GM12872 (cell line): ENCODE results near the gene LIPA.

Source experiments
- TF ChIP-seq, protein P1 (sequence below): IDR thresholded peaks from 3 replicates; pipeline ENCODE4 v1.5.1; 2011; ENCODE audit warnings: low read depth, mild to moderate bottlenecking, low read length, moderate library complexity; ENCODE audit not compliant: insufficient read depth

The LIPA gene

DNA sequence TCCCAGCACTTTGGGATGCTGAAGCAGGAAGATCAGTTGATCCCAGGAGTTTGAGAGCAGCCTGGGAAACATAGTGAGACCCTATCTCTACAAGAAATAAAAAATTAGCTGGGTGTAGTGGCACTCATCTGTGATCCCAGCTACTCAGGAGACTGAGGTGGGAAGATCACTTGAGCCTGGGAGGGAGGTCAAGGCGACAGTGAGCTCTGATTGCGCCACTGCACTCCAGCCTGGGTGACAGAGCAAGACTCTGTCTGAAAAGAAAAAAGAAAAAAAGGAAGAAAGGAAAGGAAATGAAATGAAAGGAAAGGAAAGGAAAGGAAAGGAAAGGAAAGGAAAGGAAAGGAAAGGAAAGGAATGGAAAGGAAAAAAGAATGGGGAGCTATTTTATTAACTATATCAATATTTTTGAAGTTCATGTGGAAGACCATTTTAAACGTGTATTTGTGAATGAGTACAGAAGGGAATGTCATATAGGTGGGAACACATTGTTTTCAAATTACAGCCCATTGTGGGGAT lies 43.2 kb upstream of the LIPA start:
- TF ChIP-seq, protein P1, sequence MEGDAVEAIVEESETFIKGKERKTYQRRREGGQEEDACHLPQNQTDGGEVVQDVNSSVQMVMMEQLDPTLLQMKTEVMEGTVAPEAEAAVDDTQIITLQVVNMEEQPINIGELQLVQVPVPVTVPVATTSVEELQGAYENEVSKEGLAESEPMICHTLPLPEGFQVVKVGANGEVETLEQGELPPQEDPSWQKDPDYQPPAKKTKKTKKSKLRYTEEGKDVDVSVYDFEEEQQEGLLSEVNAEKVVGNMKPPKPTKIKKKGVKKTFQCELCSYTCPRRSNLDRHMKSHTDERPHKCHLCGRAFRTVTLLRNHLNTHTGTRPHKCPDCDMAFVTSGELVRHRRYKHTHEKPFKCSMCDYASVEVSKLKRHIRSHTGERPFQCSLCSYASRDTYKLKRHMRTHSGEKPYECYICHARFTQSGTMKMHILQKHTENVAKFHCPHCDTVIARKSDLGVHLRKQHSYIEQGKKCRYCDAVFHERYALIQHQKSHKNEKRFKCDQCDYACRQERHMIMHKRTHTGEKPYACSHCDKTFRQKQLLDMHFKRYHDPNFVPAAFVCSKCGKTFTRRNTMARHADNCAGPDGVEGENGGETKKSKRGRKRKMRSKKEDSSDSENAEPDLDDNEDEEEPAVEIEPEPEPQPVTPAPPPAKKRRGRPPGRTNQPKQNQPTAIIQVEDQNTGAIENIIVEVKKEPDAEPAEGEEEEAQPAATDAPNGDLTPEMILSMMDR = no peak

DNA sequence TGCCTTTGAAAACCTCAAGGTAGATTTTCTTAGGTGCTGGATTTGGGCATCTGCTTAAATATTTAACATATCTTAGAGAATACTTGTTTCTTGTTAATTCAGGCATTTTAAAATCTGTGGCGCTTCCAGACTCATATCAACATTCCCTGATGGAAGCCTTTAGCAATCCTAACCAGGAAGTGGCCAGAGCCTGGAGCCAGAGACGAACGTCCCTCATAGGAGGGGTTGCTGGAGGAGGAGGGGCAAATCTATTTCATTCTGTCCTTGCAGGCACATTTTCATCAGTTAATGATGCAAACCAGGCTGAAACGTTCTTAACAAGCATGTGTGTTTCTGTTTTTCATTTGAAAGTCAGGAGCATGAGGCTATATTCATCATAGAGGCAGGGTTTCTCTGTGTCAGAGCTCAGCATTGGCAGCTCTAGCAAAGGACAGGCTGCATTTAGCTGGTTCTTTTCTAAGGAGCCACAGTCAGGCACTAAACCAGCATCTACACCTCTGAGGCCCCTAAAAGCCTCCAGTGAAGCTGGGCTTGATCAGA lies 32.4 kb upstream of the LIPA start:
- TF ChIP-seq, protein P1 = no peak

DNA sequence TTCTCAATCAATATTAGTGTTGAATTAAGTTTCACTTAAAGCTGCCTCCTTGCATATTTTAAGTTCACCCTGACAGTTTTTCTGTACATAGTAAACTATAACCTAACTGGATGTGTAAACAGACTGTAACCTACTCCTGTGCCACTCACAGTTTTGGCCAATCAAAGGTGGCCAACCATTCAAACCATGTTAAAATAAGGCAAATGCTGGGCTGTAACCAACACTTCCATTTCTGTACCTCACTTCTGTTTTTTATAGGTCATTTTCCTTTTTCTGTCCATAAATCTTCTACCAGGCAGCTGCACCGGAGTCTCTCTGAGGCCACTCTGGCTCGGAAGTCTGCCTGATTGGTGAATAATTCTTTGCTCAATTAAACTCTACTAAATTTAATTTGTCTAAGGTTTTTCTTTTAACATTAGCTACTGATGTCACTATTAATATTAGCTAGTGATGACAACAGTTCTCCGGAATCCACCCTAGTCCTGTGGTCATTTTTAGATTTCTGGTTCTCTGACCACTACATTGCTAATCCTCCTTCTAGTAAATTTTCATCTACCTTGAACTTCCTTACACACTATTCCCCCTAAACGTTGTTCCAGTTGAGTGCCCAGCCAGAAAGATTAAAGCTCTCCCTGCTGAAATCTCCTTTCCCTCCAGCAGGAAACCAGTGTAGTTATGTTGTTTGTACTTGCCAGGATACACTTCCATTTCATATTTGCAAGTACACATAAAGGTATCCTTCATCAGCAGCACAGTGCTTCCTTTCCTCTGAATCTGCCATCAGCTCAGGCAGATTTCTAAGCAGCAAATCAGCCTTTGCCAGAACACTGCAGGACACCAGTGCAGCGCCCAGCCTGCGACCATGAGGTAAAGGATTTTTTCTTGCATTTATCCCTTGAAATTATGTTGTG lies 31.7 kb upstream of the LIPA start:
- TF ChIP-seq, protein P1 = no peak

DNA sequence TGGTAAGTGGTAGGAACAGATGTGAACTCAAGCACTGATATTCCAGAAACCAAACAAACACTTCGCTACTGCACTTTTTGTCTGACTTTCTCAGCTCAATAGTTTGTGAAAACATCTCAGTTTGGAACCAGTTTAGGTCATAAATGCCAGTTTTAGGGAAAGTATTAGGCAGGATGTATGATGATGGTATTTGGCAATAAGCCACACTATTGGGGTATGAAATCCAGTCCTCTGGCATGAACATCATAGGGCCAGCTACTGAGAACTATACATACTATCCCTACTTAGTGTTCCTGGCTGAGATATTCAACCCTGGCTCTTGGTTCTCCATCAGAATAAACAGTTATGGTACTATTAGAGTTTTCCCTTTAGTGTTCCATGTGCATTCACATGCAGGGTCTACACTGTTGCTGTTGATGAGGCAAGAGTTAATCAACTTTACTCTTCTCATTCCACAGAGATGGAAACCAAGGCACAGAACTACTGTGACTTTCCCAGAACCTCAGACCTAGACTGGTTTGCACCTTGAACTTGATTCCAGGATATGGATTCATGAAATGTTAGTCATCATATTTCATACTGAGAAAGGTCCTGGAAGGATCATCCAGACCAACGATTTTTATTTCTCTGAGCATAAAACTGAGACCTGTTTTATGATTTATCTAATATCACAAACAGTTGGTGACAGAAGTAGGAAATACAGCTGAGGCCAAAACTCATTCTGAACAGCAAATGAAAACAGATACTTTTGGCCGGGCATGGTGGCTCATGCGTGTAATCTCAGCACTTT lies 30.2 kb upstream of the LIPA start:
- TF ChIP-seq, protein P1 = no peak

DNA sequence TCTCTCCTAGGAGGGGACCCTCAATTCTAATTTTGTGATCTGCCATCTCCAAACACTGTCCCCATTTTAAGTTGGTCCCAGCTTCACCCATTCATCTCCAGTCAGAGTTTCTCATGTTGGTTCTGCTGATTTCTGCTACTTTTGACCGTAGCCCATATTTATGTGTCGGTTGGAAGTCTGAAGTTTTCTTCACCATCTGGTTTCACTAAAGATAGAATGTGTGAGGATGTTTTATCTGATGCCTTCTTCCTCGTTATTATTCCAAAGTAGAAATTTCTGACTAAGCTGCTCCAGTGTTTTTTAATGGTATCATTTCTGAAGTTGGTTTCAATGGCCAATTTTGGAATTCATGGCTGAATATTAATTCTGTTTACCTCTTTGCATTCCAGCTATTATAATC lies 28.9 kb upstream of the LIPA start:
- TF ChIP-seq, protein P1 = no peak

DNA sequence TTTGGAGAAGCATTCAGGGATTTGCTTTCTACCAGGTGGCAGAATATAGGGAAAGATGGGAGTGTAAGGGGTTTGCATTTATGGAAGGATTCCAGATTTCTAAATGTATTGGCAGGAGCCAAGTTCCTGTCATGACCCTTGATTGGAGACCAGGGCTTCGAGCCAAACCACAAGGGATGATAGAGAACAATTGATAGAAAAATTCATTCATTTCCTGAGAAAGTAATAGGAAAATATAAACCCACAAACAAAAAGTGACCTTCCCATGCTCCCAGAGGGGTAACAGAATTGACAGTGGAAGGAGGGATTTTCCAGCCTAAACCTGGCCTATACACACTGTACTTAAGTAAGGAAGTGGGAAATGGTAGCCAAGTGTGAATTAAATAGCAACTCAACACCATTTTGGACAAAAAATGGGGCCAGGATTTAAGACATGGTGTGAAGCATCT lies 27.9 kb upstream of the LIPA start:
- TF ChIP-seq, protein P1 = no peak

DNA sequence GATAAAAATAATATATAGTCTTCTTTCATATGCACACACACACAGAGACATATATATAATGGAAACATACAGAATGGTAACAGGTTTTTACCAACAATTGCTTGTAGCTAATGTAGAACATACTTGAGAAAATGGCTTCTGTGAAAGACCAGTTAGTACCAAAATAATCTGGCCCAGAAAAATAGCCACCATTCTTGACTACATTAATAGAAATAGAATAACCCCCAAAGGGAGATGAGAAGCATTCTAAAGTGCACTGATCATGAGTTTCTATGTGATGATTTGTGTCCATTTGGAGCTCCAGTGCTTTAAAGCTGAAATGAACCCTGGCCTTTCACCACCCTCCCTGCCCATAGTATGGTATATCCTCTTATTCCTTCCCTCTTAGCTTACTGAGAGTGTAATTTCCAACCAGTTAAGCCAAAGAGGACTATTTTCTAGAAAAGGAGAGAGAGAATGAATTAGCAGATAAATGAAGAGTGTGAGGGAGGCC lies 27.4 kb upstream of the LIPA start:
- TF ChIP-seq, protein P1 = no peak
